Thoracic aorta (tissue), 2 donors: Measurements from ENCODE around the gene ZNF668. TPM values are rescaled to one million over a fixed set of nuclear protein-coding genes. Genes with fewer than 3 reads are reported as not detected.

ENCODE experiments used
- ATAC-seq: fragments of 150-250 bp; one replicate; pipeline ENCODE4 v1.8.0; 2017; ENCODE audit warnings: low read depth; ENCODE audit not compliant: insufficient number of reproducible peaks, low FRiP score
- DNase-seq: peaks from one replicate; pipeline ENCODE4 v3.0.0-alpha.2; 2020; ENCODE audit warnings: low spot score
- H3K27ac ChIP-seq, 2 donors: fragments of 200-600 bp; sonication (generic); 1 replicate in 1 of 2; 2 replicates in 1 of 2; pipeline ENCODE4 v1.5.1; 2016; ENCODE audit warnings: mild to moderate bottlenecking in 2 of 2, moderate library complexity in 2 of 2
- H3K27me3 ChIP-seq: fragments of 200-600 bp; sonication (generic); replicated peaks from 2 replicates; pipeline ENCODE4 v1.6.0; 2016; ENCODE audit warnings: mild to moderate bottlenecking; ENCODE audit not compliant: insufficient read depth
- H3K36me3 ChIP-seq: fragments of 200-600 bp; sonication (generic); one replicate; pipeline ENCODE4 v1.5.1; 2016
- H3K4me1 ChIP-seq, 2 donors: fragments of 200-600 bp; sonication (generic); 1 replicate in 1 of 2; 2 replicates in 1 of 2; pipeline versions ENCODE4 v1.5.1 to v1.6.0; 2016; ENCODE audit warnings: low read depth in 2 of 2, mild to moderate bottlenecking in 1 of 2; ENCODE audit not compliant: control insufficient read depth in 1 of 2
- H3K4me3 ChIP-seq: fragments of 200-600 bp; sonication (generic); 2 replicates; pipeline ENCODE4 v1.5.1; 2016; ENCODE audit warnings: mild to moderate bottlenecking
- H3K9me3 ChIP-seq: fragments of 200-600 bp; sonication (generic); 2 replicates; pipeline ENCODE4 v1.5.1; 2016
- CTCF ChIP-seq: fragments of 200-600 bp; sonication (generic); IDR thresholded peaks from one replicate; pipeline ENCODE4 v1.5.1; 2019; ENCODE audit warnings: antibody characterized with exemption
- total RNA-seq, 2 donors: library from RNA; depleted of rRNA; stranded (reverse); fragments of >200 nt; gene quantifications; one replicate each; pipeline versions ENCODE4 v1.1.0 to v1.2.3, GENCODE V29; 2016

Gene ZNF668
- total RNA-seq, 2 donors from 2014 or later: 10.3 to 14.5 TPM

DNA sequence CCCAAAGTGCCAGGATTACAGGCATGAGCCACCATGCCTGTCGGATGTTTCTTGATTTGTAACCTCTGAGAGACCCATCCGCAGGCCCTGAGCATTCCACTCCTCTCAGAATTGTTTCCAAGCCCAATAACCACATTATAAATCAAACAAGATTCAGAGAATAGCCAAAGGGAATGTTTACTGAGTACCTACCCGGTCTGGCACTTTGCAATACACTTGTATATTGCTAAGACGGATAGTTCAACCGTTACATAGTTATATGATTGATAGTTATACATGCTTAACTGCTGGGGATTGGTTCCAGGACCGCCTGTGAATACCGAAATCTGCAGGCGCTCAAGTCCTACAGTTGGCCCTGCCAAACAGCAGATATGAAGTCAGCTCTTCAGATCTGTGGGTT, 40.4 kb upstream of the ZNF668 start:
- peaks cover 11 to 36% of the 10 kb centered on the region in 2 donors for H3K4me1 ChIP-seq
- H3K27ac ChIP-seq: no peak overlapping the region
- DNase-seq: no peak
- peaks cover 29% of the 10 kb centered on the region for H3K36me3 ChIP-seq
- ATAC-seq: no peak
- H3K4me3 ChIP-seq: no peak overlapping the region
- no peaks in the 10 kb centered on the region for H3K9me3 ChIP-seq
- no peaks in the 10 kb centered on the region for H3K27me3 ChIP-seq
- TF ChIP-seq CTCF: no peak

- ATAC-seq: no peak
- peak overlapping the region in 1 of 2 donors; percentile 45 for H3K27ac ChIP-seq
- no peak overlapping the region for H3K4me3 ChIP-seq
- H3K36me3 ChIP-seq: peaks cover 29% of the 10 kb centered on the region
- TF ChIP-seq CTCF: no peak
- no peaks in the 10 kb centered on the region for H3K27me3 ChIP-seq
- H3K9me3 ChIP-seq: no peaks in the 10 kb centered on the region
- H3K4me1 ChIP-seq: peaks cover 6 to 35% of the 10 kb centered on the region in 2 donors
- no peak for DNase-seq
Measured at GRCh38 chr16:31113121-31114120, 39.4 kb upstream of the ZNF668 start.

DNA sequence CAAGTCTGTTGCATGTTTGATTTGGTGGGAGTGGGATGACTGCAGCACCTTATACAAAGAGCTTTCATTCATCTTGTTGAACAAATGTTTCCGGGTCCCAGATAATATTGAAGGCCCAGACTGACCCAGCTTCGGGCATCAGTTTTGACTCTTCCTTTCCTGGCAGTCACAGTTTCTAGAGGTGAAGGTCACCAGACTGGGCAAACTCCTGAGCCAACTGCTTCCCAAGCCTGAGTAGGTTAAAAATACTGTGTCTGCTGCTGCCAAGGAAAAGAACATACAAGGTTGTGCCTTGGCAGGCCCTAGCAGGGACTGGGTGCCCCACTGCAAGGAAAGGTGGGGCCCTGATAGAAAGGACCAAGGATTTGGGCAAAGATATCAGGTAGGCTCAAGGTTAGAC, 38.7 kb upstream of the ZNF668 start:
- Histone ChIP-seq H3K27ac (peak overlapping the region in 1 of 2 donors; percentile 45), H3K9me3 (no peaks in the 10 kb centered on the region), H3K36me3 (peaks cover 29% of the 10 kb centered on the region), H3K27me3 (no peaks in the 10 kb centered on the region), H3K4me3 (no peak overlapping the region), H3K4me1 (peaks cover 8 to 35% of the 10 kb centered on the region in 2 donors)
- DNase-seq: no peak
- no peak for ATAC-seq
- no peak for TF ChIP-seq CTCF

- Histone ChIP-seq H3K36me3 (peaks cover 29% of the 10 kb centered on the region), H3K27me3 (no peaks in the 10 kb centered on the region), H3K9me3 (no peaks in the 10 kb centered on the region), H3K4me3 (no peak overlapping the region), H3K27ac (peak overlapping the region in 1 of 2 donors; percentile 45), H3K4me1 (peaks cover 10 to 35% of the 10 kb centered on the region in 2 donors)
- ATAC-seq: no peak
- TF ChIP-seq CTCF: no peak
- DNase-seq: no peak
Measured at GRCh38 chr16:31111881-31112466, 37.9 kb upstream of the ZNF668 start.
